Aorta (tissue), 5 donors: ENCODE measurements around the gene IFI6. TPM values are rescaled to one million over a fixed set of nuclear protein-coding genes. Genes with fewer than 3 reads are reported as not detected.
"Not testable (repeated sequence)": the region's sequence is repeated elsewhere in the genome, so short reads cannot be mapped to it uniquely, and the experiment has no call there.

ENCODE experiments used
- ATAC-seq: fragments of 200-7000 bp; cut with Tn5 transposase; one replicate; pipeline ENCODE4 v1.9.1; 2022; ENCODE audit warnings: moderate library complexity; ENCODE audit not compliant: low FRiP score
- DNase-seq, 2 donors: peaks; one replicate each; pipeline ENCODE4 v3.0.0-alpha.2; 2020
- H3K27ac ChIP-seq, 2 donors: one replicate each; pipeline ENCODE4 v1.5.1; 2013; ENCODE audit warnings: low read length in 2 of 2, mild to moderate bottlenecking in 2 of 2, moderate library complexity in 2 of 2, control low read depth in 1 of 2, inconsistent platforms in 1 of 2, low read depth in 1 of 2
- H3K27me3 ChIP-seq, 2 donors: one replicate each; pipeline ENCODE4 v1.6.1; 2013; ENCODE audit warnings: control low read depth in 1 of 2, low read length in 1 of 2, mild to moderate bottlenecking in 1 of 2, moderate library complexity in 1 of 2; ENCODE audit not compliant: insufficient read depth in 2 of 2, control insufficient read depth in 1 of 2
- H3K36me3 ChIP-seq, 2 donors: one replicate each; pipeline ENCODE4 v1.6.1; 2013; ENCODE audit warnings: control low read depth in 1 of 2, low read length in 1 of 2, mild to moderate bottlenecking in 1 of 2; ENCODE audit not compliant: insufficient read depth in 2 of 2, control insufficient read depth in 1 of 2
- H3K4me1 ChIP-seq, 2 donors: one replicate each; pipeline ENCODE4 v1.6.1; 2013; ENCODE audit warnings: low read length in 2 of 2, control low read depth in 1 of 2, mild to moderate bottlenecking in 1 of 2, moderate library complexity in 1 of 2; ENCODE audit not compliant: insufficient read depth in 2 of 2, control insufficient read depth in 1 of 2
- H3K4me3 ChIP-seq, 2 donors: one replicate each; pipeline ENCODE4 v1.5.1; 2013; ENCODE audit warnings: low read length in 2 of 2, control low read depth in 1 of 2, mild to moderate bottlenecking in 1 of 2
- H3K9me3 ChIP-seq: one replicate; pipeline ENCODE4 v1.6.1; 2013; ENCODE audit warnings: mild to moderate bottlenecking, low read length; ENCODE audit not compliant: control insufficient read depth
- WGBS, 2 donors: extraction: QIAGEN DNeasy Blood & Tissue Kit; methylation state at CpG; one replicate each; pipeline ENCODE4 v1.1.7; 2013; 5-methylcytosine and 5-hydroxymethylcytosine counted together
- intact Hi-C, 2 donors: fragments of 100-400 bp; cut with DNase I; formaldehyde crosslinking; loops; one replicate each; pipeline versions ENCODE4 v1.14.2 to v1.15.0; 2022
- polyA plus RNA-seq, 2 donors: library from polyadenylated mRNA; stranded (reverse); fragments of 200-250 nt; gene quantifications; one replicate each; pipeline ENCODE4 v1.2.3, GENCODE V29; 2013
- total RNA-seq, 2 donors: library from RNA; stranded (reverse); fragmentation: NEBNext Ultra II Directional; extraction: Animal tissue kit (Norgen Biotek cat#: 25700); gene quantifications; one replicate each; pipeline ENCODE4 v1.2.1, GENCODE V29; 2021
- donor health status: healthy with polysubstance abuse.
- donor health status: Bipolar disorder and iron deficiency.
- donor health status: DM: no; HTN: no; CAD: no.
- donor health status: DM: no; HTN: no; CAD: no.
- donor health status: DM: yes; HTN: yes; CAD: no.

The IFI6 gene
- total and polyA plus RNA-seq, 4 donors = 85.3 to 170 (median 129) TPM

- Histone ChIP-seq H3K27ac (no peak overlapping the region), H3K9me3 (no peaks in the 10 kb centered on the region), H3K4me1 (no peaks in the 10 kb centered on the region), H3K36me3 (no peaks in the 10 kb centered on the region), H3K27me3 (no peaks in the 10 kb centered on the region), H3K4me3 (no peak overlapping the region)
- no peak for DNase-seq
- ATAC-seq = no peak
- intact Hi-C loops = no loop called here
- WGBS, 2 donors = 39 to 42% methylated on average over 7 of the region's 7 CpGs
Measured at GRCh38 chr1:27621051-27621920, 50.7 kb downstream of the IFI6 start.

- 93 to 95% methylated on average over 7 of the region's 7 CpGs for WGBS, 2 donors
- ATAC-seq, DNase-seq, H3K4me3 ChIP-seq, H3K4me1 ChIP-seq, H3K9me3 ChIP-seq, intact Hi-C loops, H3K27ac ChIP-seq, H3K36me3 ChIP-seq, H3K27me3 ChIP-seq: not testable (repeated sequence)
Measured at GRCh38 chr1:27619782-27620438, 52.1 kb downstream of the IFI6 start.

DNA sequence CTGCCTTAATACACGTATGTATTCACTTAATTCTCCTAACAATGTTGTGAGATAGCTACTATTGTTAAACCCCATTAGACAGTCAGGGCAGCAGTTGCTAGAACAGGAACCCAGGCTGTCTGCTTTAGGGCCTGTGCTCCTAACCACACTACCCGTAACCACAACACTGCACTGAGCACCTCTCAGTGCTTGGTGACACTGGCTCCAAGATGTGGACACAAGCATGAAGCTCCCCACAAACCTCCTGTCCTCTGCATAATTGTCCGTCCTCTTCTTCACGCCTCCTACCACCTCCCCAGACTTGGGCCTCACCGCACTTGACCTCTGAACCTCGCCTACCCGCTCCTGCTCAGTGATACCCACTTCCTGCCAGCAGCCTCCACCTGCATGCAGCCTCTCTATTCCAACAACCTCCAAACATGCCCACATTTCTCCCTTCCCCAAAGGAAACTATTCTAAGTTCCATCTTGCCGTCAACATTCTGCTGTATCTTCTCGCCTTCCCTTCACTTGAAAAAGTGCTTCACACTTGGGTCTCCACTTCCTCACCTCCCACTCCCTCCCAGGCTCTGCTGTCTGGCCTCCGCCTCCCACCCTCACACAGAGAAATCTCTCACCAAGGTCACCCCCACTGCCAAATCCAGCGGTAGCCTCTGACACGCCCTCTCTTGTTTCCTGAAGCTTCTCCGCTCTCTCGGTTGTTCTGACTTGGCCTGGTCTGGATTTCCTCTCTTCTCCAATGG, 53.5 kb downstream of the IFI6 start:
- intact Hi-C loops = no loop called here
- Histone ChIP-seq H3K9me3 (no peaks in the 10 kb centered on the region), H3K4me1 (no peaks in the 10 kb centered on the region), H3K27me3 (no peaks in the 10 kb centered on the region), H3K4me3 (no peak overlapping the region), H3K36me3 (no peaks in the 10 kb centered on the region), H3K27ac (no peak overlapping the region)
- ATAC-seq = no peak
- no peak for DNase-seq
- WGBS, 2 donors = 90 to 91% methylated on average over 14 of the region's 14 CpGs

DNA sequence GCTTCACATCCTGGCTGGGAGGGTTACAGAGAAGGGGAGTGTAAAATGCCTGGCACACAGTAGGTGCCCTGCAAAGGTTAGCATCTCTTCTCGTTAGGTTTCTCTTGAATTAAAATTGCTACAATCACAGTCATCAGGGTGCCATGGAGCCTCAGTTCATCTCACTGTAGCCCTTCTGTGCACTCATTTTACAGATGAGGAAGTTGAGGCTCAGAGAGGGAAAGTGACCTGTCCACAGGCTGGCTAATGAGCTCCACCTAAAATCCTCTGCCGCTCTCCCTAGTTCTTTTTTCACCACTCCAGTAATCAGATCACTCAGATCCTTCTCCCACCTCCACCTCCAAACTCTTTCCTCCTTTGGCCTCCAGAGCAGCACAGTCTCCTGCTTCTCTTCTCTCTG, 54.6 kb downstream of the IFI6 start:
- no peak for ATAC-seq
- intact Hi-C loops = no loop called here
- Histone ChIP-seq H3K4me1 (no peaks in the 10 kb centered on the region), H3K36me3 (no peaks in the 10 kb centered on the region), H3K27ac (no peak overlapping the region), H3K27me3 (no peaks in the 10 kb centered on the region), H3K4me3 (no peak overlapping the region), H3K9me3 (no peaks in the 10 kb centered on the region)
- 85 to 92% methylated on average over 2 of the region's 2 CpGs for WGBS, 2 donors
- DNase-seq = no peak

DNA sequence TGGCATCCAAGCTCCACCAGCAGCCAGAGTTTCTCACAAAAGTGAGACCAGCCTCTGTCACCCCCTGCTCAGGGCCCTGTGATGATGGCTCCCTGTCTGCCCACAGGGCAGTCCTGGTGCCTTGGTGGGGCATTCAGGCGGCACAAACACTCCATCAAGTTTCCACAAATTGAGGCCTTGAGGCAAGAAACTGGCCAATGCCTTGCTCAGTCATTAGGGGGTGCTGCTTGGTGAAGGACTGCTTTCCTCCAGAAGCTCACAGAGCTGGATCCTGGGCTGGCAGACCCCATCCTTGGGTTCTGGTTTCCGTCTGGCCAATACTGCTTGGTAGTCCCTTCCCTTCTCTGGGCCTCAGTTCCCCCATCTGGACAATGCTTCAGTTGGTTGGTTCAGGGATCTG, 55.6 kb downstream of the IFI6 start:
- H3K9me3 ChIP-seq = no peaks in the 10 kb centered on the region
- H3K4me3 ChIP-seq = no peak overlapping the region
- H3K27me3 ChIP-seq = no peaks in the 10 kb centered on the region
- no peaks in the 10 kb centered on the region for H3K36me3 ChIP-seq
- DNase-seq = no peak
- H3K4me1 ChIP-seq = no peaks in the 10 kb centered on the region
- no peak overlapping the region for H3K27ac ChIP-seq
- 96 to 98% methylated on average over 2 of the region's 2 CpGs for WGBS, 2 donors
- no peak for ATAC-seq
- intact Hi-C loops = no loop called here

Other genes with a start within 250 kb of the IFI6 start
- gene WASF2, start 182.0 kb downstream of the IFI6 start, total RNA-seq = 100 to 1,000 TPM; 155 to 164 TPM
- gene WASF2, start 182.0 kb downstream of the IFI6 start, polyA plus RNA-seq = 10 to 100 TPM; 27.2 to 47.4 TPM
- 10 to 100 TPM; 63.5 to 89.1 TPM for gene AHDC1, start 68.0 kb downstream of the IFI6 start, total RNA-seq
- gene AHDC1, start 68.0 kb downstream of the IFI6 start, polyA plus RNA-seq = 10 to 100 TPM in 1 of 2 donors, 1 to 10 TPM in 1; 7.8 to 23.9 TPM
- 10 to 100 TPM; 12.1 to 21.7 TPM for gene FGR, start 37.0 kb downstream of the IFI6 start, total RNA-seq
- 10 to 100 TPM in 1 of 2 donors, 1 to 10 TPM in 1; 2.8 to 12.1 TPM for gene FGR, start 37.0 kb downstream of the IFI6 start, polyA plus RNA-seq
- gene FAM76A, start 53.8 kb upstream of the IFI6 start, total RNA-seq = 10 to 100 TPM; 14.4 to 18.9 TPM
- gene FAM76A, start 53.8 kb upstream of the IFI6 start, polyA plus RNA-seq = 1 to 10 TPM; 5.9 to 8.0 TPM
- 10 to 100 TPM; 70.0 to 81.4 TPM for gene STX12, start 101.0 kb upstream of the IFI6 start, total RNA-seq
- gene STX12, start 101.0 kb upstream of the IFI6 start, polyA plus RNA-seq = 10 to 100 TPM; 37.6 to 43.3 TPM
- gene PPP1R8, start 158.6 kb upstream of the IFI6 start, total RNA-seq = 10 to 100 TPM; 28.9 to 29.5 TPM
- gene PPP1R8, start 158.6 kb upstream of the IFI6 start, polyA plus RNA-seq = 10 to 100 TPM; 22.3 to 32.0 TPM
- gene THEMIS2, start 200.4 kb upstream of the IFI6 start, total RNA-seq = 10 to 100 TPM; 30.7 to 36.1 TPM
- 10 to 100 TPM in 1 of 2 donors, 1 to 10 TPM in 1; 5.3 to 21.7 TPM for gene THEMIS2, start 200.4 kb upstream of the IFI6 start, polyA plus RNA-seq
- 10 to 100 TPM; 22.2 to 22.6 TPM for gene RPA2, start 242.4 kb upstream of the IFI6 start, total RNA-seq
- 10 to 100 TPM; 22.4 to 28.5 TPM for gene RPA2, start 242.4 kb upstream of the IFI6 start, polyA plus RNA-seq